IMR-90 (cell line): Measurements from ENCODE around the gene PGLYRP3. TPM values are rescaled to one million over a fixed set of nuclear protein-coding genes. Genes with fewer than 3 reads are reported as not detected.

ENCODE experiments used
- ATAC-seq: fragments of 200-7000 bp; cut with Tn5 transposase; 2 replicates; pipeline ENCODE4 v1.9.1; 2020; ENCODE audit warnings: low read depth, mild to moderate bottlenecking, moderate library complexity
- BruUV-seq: library from RNA; stranded (reverse); fragments of 400-500 nt; replicated peaks from 2 replicates; lab custom pipeline; 2021; lab: Mats Ljungman, UMichigan
- CTCF ChIA-PET: fragments of 300-600 bp; formaldehyde crosslinking; extraction: SDS; loops from one replicate; lab custom pipeline; 2021; ENCODE audit warnings: antibody characterized with exemption; lab: Yijun Ruan, JAX
- POLR2A ChIA-PET: fragments of 300-600 bp; sonication (Branson Sonifier 250); formaldehyde crosslinking; loops from one replicate; lab custom pipeline; 2022; ENCODE audit warnings: antibody characterized with exemption; ENCODE audit not compliant: unreplicated experiment; lab: Charles Lee
- DNase-seq: peaks from one replicate; pipeline ENCODE4 v3.0.0; 2013
- H2AFZ ChIP-seq: replicated peaks from 2 replicates; pipeline ENCODE3; 2013; ENCODE audit warnings: low read length, mild to moderate bottlenecking; ENCODE audit not compliant: poor library complexity
- H2AK5ac ChIP-seq: 2 replicates; pipeline ENCODE4 v1.6.1; 2013; ENCODE audit warnings: low read depth, low read length, inconsistent platforms
- H2AK9ac ChIP-seq: replicated peaks from 2 replicates; pipeline ENCODE3; 2013; ENCODE audit warnings: mild to moderate bottlenecking, low read depth, low read length, moderate library complexity; ENCODE audit not compliant: poor library complexity
- H2BK120ac ChIP-seq: 2 replicates; pipeline ENCODE4 v1.6.1; 2013; ENCODE audit warnings: low read depth, low read length, inconsistent platforms
- H2BK15ac ChIP-seq: 3 replicates; pipeline ENCODE4 v1.6.1; 2013; ENCODE audit warnings: low read depth, low read length, inconsistent platforms
- H2BK20ac ChIP-seq: 2 replicates; pipeline ENCODE4 v1.6.1; 2013; ENCODE audit warnings: low read depth, mild to moderate bottlenecking, inconsistent platforms, low read length, moderate library complexity
- H2BK5ac ChIP-seq: 2 replicates; pipeline ENCODE4 v1.6.1; 2013; ENCODE audit warnings: mild to moderate bottlenecking, low read depth, low read length, inconsistent platforms; ENCODE audit not compliant: poor library complexity, severe bottlenecking
- H3K14ac ChIP-seq: replicated peaks from 2 replicates; pipeline ENCODE4 v1.6.1; 2013; ENCODE audit warnings: low read depth, low read length, inconsistent platforms
- H3K18ac ChIP-seq: 2 replicates; pipeline ENCODE4 v1.6.1; 2013; ENCODE audit warnings: low read depth, low read length, control low read depth
- H3K23ac ChIP-seq: 2 replicates; pipeline ENCODE4 v1.6.1; 2013; ENCODE audit warnings: low read depth, low read length, inconsistent platforms
- H3K27ac ChIP-seq: 2 replicates; pipeline ENCODE4 v1.5.1; 2013; ENCODE audit warnings: mild to moderate bottlenecking, control low read depth, low read length; ENCODE audit not compliant: insufficient read depth
- H3K27me3 ChIP-seq: 2 replicates; pipeline ENCODE4 v1.6.1; 2013; ENCODE audit warnings: low read length; ENCODE audit not compliant: control insufficient read depth, insufficient read depth
- H3K36me3 ChIP-seq: 2 replicates; pipeline ENCODE4 v1.6.1; 2013; ENCODE audit warnings: low read length, mixed read lengths; ENCODE audit not compliant: control insufficient read depth, insufficient read depth
- H3K4ac ChIP-seq: 2 replicates; pipeline ENCODE4 v1.6.1; 2013; ENCODE audit warnings: low read depth, low read length, inconsistent platforms
- H3K4me1 ChIP-seq: 2 replicates; pipeline ENCODE4 v1.6.1; 2013; ENCODE audit warnings: low read length, mixed read lengths; ENCODE audit not compliant: control insufficient read depth, insufficient read depth
- H3K4me2 ChIP-seq: 2 replicates; pipeline ENCODE4 v1.6.1; 2013; ENCODE audit warnings: low read depth, mild to moderate bottlenecking, control low read depth, low read length, moderate library complexity
- H3K4me3 ChIP-seq: 2 replicates; pipeline ENCODE4 v1.5.1; 2013; ENCODE audit warnings: low read depth, mild to moderate bottlenecking, control low read depth, low read length, moderate library complexity; ENCODE audit not compliant: insufficient read depth
- H3K56ac ChIP-seq: 2 replicates; pipeline ENCODE4 v1.6.1; 2013; ENCODE audit warnings: low read length, inconsistent platforms; ENCODE audit not compliant: insufficient read depth; ENCODE audit errors: extremely low read depth
- H3K79me1 ChIP-seq, 2 experiments: 2 replicates each; pipeline ENCODE4 v1.6.1; 2013; ENCODE audit warnings: low read length in 2 of 2, inconsistent platforms in 1 of 2, low read depth in 1 of 2
- H3K9ac ChIP-seq: 2 replicates; pipeline ENCODE4 v1.6.1; 2013; ENCODE audit warnings: low read depth, low read length, control low read depth
- H3K9me1 ChIP-seq: 2 replicates; pipeline ENCODE4 v1.6.1; 2013; ENCODE audit warnings: low read length, inconsistent platforms; ENCODE audit not compliant: insufficient read depth
- H3K9me3 ChIP-seq: 2 replicates; pipeline ENCODE4 v1.6.1; 2013; ENCODE audit warnings: low read length; ENCODE audit not compliant: control insufficient read depth, insufficient read depth
- H4K20me1 ChIP-seq: 2 replicates; pipeline ENCODE4 v1.6.1; 2013; ENCODE audit warnings: low read length, inconsistent platforms; ENCODE audit not compliant: insufficient read depth
- H4K5ac ChIP-seq: 2 replicates; pipeline ENCODE4 v1.6.1; 2013; ENCODE audit warnings: mild to moderate bottlenecking, low read depth, low read length, control low read depth
- H4K8ac ChIP-seq, 2 experiments: 2 replicates each; pipeline ENCODE4 v1.6.1; 2013; ENCODE audit warnings: low read depth in 2 of 2, low read length in 2 of 2, control low read depth in 1 of 2, inconsistent platforms in 1 of 2
- H4K91ac ChIP-seq: 2 replicates; pipeline ENCODE4 v1.6.1; 2013; ENCODE audit warnings: low read depth, low read length, inconsistent platforms; ENCODE audit not compliant: insufficient read depth
- BHLHE40 ChIP-seq: fragments of 150-350 bp; IDR thresholded peaks from 2 replicates; pipeline ENCODE4 v1.6.1; 2016; ENCODE audit warnings: mild to moderate bottlenecking, low read depth, low read length
- CEBPB ChIP-seq: IDR thresholded peaks from 2 replicates; pipeline ENCODE4 v1.6.1; 2012; ENCODE audit warnings: low read depth, low read length, improper control_type of control experiment
- FOS ChIP-seq: fragments of 150-350 bp; IDR thresholded peaks from 2 replicates; pipeline ENCODE4 v1.6.1; 2016; ENCODE audit warnings: low read depth, low read length
- NFE2L2 ChIP-seq: fragments of 150-350 bp; IDR thresholded peaks from 2 replicates; pipeline ENCODE4 v1.6.1; 2016; ENCODE audit warnings: low read depth, mild to moderate bottlenecking, low read length
- POLR2A ChIP-seq: IDR thresholded peaks from 2 replicates; pipeline ENCODE4 v1.6.1; 2012; ENCODE audit warnings: mild to moderate bottlenecking, low read depth, low read length
- RAD21 ChIP-seq: IDR thresholded peaks from 2 replicates; pipeline ENCODE4 v1.6.1; 2012; ENCODE audit warnings: low read length, improper control_type of control experiment
- WGBS, 2 experiments: methylation state at CpG; one replicate each; pipeline versions ENCODE4 v1.1.5 to v1.1.7; 2013; ENCODE audit warnings: missing lambda C conversion rate in 2 of 2; ENCODE audit not compliant: insufficient read length in 1 of 2; ENCODE audit errors: extremely low coverage in 2 of 2; 5-methylcytosine and 5-hydroxymethylcytosine counted together
- dilution Hi-C: fragments of 300-500 bp; cut with HindIII; formaldehyde crosslinking; loops from one replicate; pipeline ENCODE4 v1.14.3; 2018; ENCODE audit warnings: low sequenced_read_pairs; ENCODE audit not compliant: unreplicated experiment
- in situ Hi-C: fragments of 300-500 bp; cut with MboI; formaldehyde crosslinking; loops from 3 replicates; pipeline ENCODE4 v1.14.3; 2019; ENCODE audit warnings: low sequenced_read_pairs, inconsistent platforms, mixed read lengths
- intact Hi-C: fragments of 100-400 bp; cut with micrococcal nuclease; formaldehyde crosslinking; loops from 2 replicates; pipeline ENCODE4 v1.10.0; 2022
- polyA plus RNA-seq, 3 experiments: library from polyadenylated mRNA; depleted of rRNA; stranded (reverse); fragments of >200 nt; gene quantifications; 2 replicates each; pipeline ENCODE4 v1.2.3, GENCODE V29; 2012; ENCODE audit warnings: low replicate concordance in 1 of 3
- total RNA-seq: library from RNA; depleted of rRNA; stranded (reverse); fragments of >200 nt; gene quantifications from 2 replicates; pipeline ENCODE4 v1.2.3, GENCODE V29; 2012
- TF ChIP-seq, protein P1 (sequence below): fragments of 150-350 bp; IDR thresholded peaks from 2 replicates; pipeline ENCODE4 v1.6.1; 2016; ENCODE audit warnings: low read depth, mild to moderate bottlenecking, low read length, moderate library complexity, borderline replicate concordance
- TF ChIP-seq, protein P2 (sequence below): conservative IDR thresholded peaks from 2 replicates; pipeline ENCODE4 v1.5.1; 2012; ENCODE audit warnings: mild to moderate bottlenecking, low read depth, low read length, improper control_type of control experiment

Gene PGLYRP3
- total and polyA plus RNA-seq, 2 of the 4 experiments (the other 2 are of a cell fraction), result not detected

DNA sequence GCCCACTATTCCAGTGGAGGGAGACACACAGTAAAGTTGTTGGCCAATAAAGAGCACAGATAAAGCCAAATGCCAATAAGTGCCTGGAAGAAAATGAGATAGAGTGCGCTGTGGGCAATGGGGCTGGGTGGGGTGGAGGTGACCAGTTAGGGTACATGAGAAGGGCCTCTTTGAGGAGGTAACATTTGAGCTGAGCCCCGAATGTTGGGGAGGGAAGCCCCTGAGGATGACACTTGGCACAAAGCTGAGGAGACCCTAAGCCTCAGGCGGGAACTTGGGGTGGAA lies 45.9 kb upstream of the PGLYRP3 start:
- Histone ChIP-seq H4K20me1 (no peaks in the 10 kb centered on the region), H2BK15ac (no peak overlapping the region), H4K5ac (no peak overlapping the region), H2AK9ac (no peak overlapping the region), H3K79me1 (no peaks in the 10 kb centered on the region), H3K4me3 (no peak overlapping the region), H4K8ac (no peak overlapping the region), H2BK120ac (no peak overlapping the region), H2AK5ac (no peak overlapping the region), H3K27ac (no peak overlapping the region), H2AFZ (no peak overlapping the region), H3K4me1 (no peaks in the 10 kb centered on the region), H2BK20ac (no peak overlapping the region), H3K18ac (no peak overlapping the region), H3K4ac (no peak overlapping the region), H3K23ac (no peak overlapping the region), H3K9ac (no peak overlapping the region), H3K27me3 (peaks cover 12% of the 10 kb centered on the region; the same call in 1 of the 2 replicates), H3K9me3 (no peaks in the 10 kb centered on the region), H3K14ac (no peak overlapping the region), H3K36me3 (no peaks in the 10 kb centered on the region), H3K4me2 (no peak overlapping the region), H4K91ac (no peak overlapping the region), H3K56ac (no peak overlapping the region), H2BK5ac (no peak overlapping the region), H3K9me1 (no peaks in the 10 kb centered on the region)
- POLR2A ChIA-PET, result no interaction called here
- CTCF ChIA-PET, result no interaction called here
- intact Hi-C loops, result no loop called here
- DNase-seq (no peak), ATAC-seq (no peak)
- in situ Hi-C loops, result no loop called here
- whole genome bisulfite sequencing, 2 experiments, result no CpG with 5 or more reads among the region's 3 CpGs
- dilution Hi-C loops, result no loop called here
- BruUV-seq, result no TSS peak
- TF ChIP-seq RAD21 (no peak), NFE2L2 (no peak), FOS (no peak), POLR2A (no peak), BHLHE40 (no peak), CEBPB (no peak)
- TF ChIP-seq, protein P1, sequence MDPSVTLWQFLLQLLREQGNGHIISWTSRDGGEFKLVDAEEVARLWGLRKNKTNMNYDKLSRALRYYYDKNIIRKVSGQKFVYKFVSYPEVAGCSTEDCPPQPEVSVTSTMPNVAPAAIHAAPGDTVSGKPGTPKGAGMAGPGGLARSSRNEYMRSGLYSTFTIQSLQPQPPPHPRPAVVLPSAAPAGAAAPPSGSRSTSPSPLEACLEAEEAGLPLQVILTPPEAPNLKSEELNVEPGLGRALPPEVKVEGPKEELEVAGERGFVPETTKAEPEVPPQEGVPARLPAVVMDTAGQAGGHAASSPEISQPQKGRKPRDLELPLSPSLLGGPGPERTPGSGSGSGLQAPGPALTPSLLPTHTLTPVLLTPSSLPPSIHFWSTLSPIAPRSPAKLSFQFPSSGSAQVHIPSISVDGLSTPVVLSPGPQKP, result no peak
- TF ChIP-seq, protein P2, sequence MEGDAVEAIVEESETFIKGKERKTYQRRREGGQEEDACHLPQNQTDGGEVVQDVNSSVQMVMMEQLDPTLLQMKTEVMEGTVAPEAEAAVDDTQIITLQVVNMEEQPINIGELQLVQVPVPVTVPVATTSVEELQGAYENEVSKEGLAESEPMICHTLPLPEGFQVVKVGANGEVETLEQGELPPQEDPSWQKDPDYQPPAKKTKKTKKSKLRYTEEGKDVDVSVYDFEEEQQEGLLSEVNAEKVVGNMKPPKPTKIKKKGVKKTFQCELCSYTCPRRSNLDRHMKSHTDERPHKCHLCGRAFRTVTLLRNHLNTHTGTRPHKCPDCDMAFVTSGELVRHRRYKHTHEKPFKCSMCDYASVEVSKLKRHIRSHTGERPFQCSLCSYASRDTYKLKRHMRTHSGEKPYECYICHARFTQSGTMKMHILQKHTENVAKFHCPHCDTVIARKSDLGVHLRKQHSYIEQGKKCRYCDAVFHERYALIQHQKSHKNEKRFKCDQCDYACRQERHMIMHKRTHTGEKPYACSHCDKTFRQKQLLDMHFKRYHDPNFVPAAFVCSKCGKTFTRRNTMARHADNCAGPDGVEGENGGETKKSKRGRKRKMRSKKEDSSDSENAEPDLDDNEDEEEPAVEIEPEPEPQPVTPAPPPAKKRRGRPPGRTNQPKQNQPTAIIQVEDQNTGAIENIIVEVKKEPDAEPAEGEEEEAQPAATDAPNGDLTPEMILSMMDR, result no peak
